K562 (cell line): Measurements from ENCODE around the gene TRIM33. TPM values are rescaled to one million over a fixed set of nuclear protein-coding genes. Genes with fewer than 3 reads are reported as not detected.

Source experiments
- BMI1 ChIP-seq: fragments of 150-350 bp; IDR thresholded peaks from 2 replicates; pipeline ENCODE4 v1.6.1; 2014; ENCODE audit warnings: low read length
- ERF ChIP-seq: fragments of 450-650 bp; formaldehyde crosslinking; IDR thresholded peaks from 2 replicates; pipeline ENCODE4 v1.4.0; 2020; ENCODE audit warnings: mild to moderate bottlenecking, mixed read lengths
- FOXA3 ChIP-seq, 2 experiments: fragments of 450-650 bp in 1 of 2; sonication (generic) in 1 of 2; formaldehyde crosslinking; IDR thresholded peaks in 1 of 2; conservative IDR thresholded peaks in 1 of 2; 2 replicates each; pipeline versions ENCODE4 v1.4.0 to v1.8.0; 2020 to 2022; ENCODE audit warnings: mild to moderate bottlenecking in 2 of 2, missing genetic modification reagents in 1 of 2
- GTF2A2 ChIP-seq: IDR thresholded peaks from 2 replicates; pipeline ENCODE4 v1.6.1; 2016; ENCODE audit warnings: mild to moderate bottlenecking, missing genetic modification characterization, missing compliant biosample characterization
- HMGN3 ChIP-seq: IDR thresholded peaks from 2 replicates; pipeline ENCODE4 v1.6.1; 2011; ENCODE audit warnings: borderline replicate concordance, low read depth, mild to moderate bottlenecking, mixed read lengths, low read length; ENCODE audit not compliant: insufficient read length; ENCODE audit errors: extremely low read depth
- HSF4 ChIP-seq: fragments of 250-450 bp; sonication (Bioruptor Pico); IDR thresholded peaks from 2 replicates; pipeline ENCODE4 v2.1.2; 2022; ENCODE audit warnings: mild to moderate bottlenecking, moderate library complexity, borderline replicate concordance
- JUND ChIP-seq, 2 experiments: IDR thresholded peaks; 2 replicates in 1 of 2; 3 replicates in 1 of 2; pipeline ENCODE4 v1.6.1; 2011; ENCODE audit warnings: borderline replicate concordance in 2 of 2, low read depth in 2 of 2, low read length in 2 of 2, improper control_type of control experiment in 1 of 2, missing biosample characterization in 1 of 2, missing genetic modification characterization in 1 of 2, missing genetic modification reagents in 1 of 2
- NFIC ChIP-seq: fragments of 450-650 bp; IDR thresholded peaks from 2 replicates; pipeline ENCODE4 v1.6.1; 2017; ENCODE audit warnings: mild to moderate bottlenecking, inconsistent platforms
- RBM22 ChIP-seq: fragments of 200-400 bp; formaldehyde crosslinking; IDR thresholded peaks from 2 replicates; pipeline ENCODE4 v1.6.1; 2018; ENCODE audit warnings: low read length, low read depth; ENCODE audit not compliant: poor library complexity, severe bottlenecking
- TAL1 ChIP-seq: fragments of 450-650 bp; IDR thresholded peaks from 2 replicates; pipeline ENCODE4 v1.6.1; 2016; ENCODE audit warnings: mild to moderate bottlenecking
- TBL1XR1 ChIP-seq, 2 experiments: IDR thresholded peaks; 2 replicates each; pipeline ENCODE4 v1.6.1; 2012; ENCODE audit warnings: improper control_type of control experiment in 2 of 2, low read length in 2 of 2, mild to moderate bottlenecking in 1 of 2
- ZBED1 ChIP-seq: IDR thresholded peaks from 2 replicates; pipeline ENCODE4 v1.6.1; 2014
- ZFP1 ChIP-seq: fragments of 450-650 bp; formaldehyde crosslinking; IDR thresholded peaks from 2 replicates; pipeline ENCODE4 v1.4.0; 2020; ENCODE audit warnings: mild to moderate bottlenecking, mixed read lengths
- ZNF282 ChIP-seq: sonication (generic); formaldehyde crosslinking; IDR thresholded peaks from 2 replicates; pipeline ENCODE4 v1.8.1; 2023; ENCODE audit warnings: missing genetic modification reagents
- ZNF431 ChIP-seq: sonication (generic); formaldehyde crosslinking; IDR thresholded peaks from 2 replicates; pipeline ENCODE4 v1.8.0; 2022; ENCODE audit warnings: mild to moderate bottlenecking, missing genetic modification reagents
- ZNF511 ChIP-seq: sonication (generic); formaldehyde crosslinking; IDR thresholded peaks from 2 replicates; pipeline ENCODE4 v1.8.0; 2022; ENCODE audit warnings: mild to moderate bottlenecking, missing genetic modification reagents
- polyA plus RNA-seq, 8 experiments: library from polyadenylated mRNA; depleted of rRNA in 4 of 8; stranded (reverse) in 5 of 8; unstranded in 3 of 8; fragments of >200 nt; fragmentation: Nextera tagmentation in 2 of 8; fragmentation: Illumina TruSeq in 1 of 8; extraction: Ambion mirVana in 2 of 8; extraction: Trizol in 1 of 8; gene quantifications; 2 replicates each; pipeline versions ENCODE4 v1.2.1 to v1.2.3, GENCODE V29; 2011 to 2014; ENCODE audit warnings: inconsistent platforms in 1 of 8, missing spikeins in 1 of 8
- total RNA-seq, 7 experiments: library from RNA; depleted of rRNA in 6 of 7; stranded (reverse); fragments of >200 nt in 6 of 7; fragmentation: Illumina TruSeq in 2 of 7; extraction: Trizol in 2 of 7; gene quantifications; 2 replicates each; pipeline versions ENCODE4 v1.2.1 to v1.2.3, GENCODE V29; 2011 to 2021; ENCODE audit warnings: low replicate concordance in 1 of 7
- TF ChIP-seq, protein P1 (sequence below): fragments of 450-650 bp; conservative IDR thresholded peaks from 2 replicates; pipeline ENCODE4 v1.6.1; 2016; ENCODE audit warnings: missing genetic modification characterization, low read depth, mild to moderate bottlenecking, missing compliant biosample characterization, moderate library complexity
- TF ChIP-seq, protein P2 (sequence below): sonication (generic); formaldehyde crosslinking; IDR thresholded peaks from 2 replicates; pipeline ENCODE4 v1.8.1; 2023; ENCODE audit warnings: mild to moderate bottlenecking, missing genetic modification reagents
- TF ChIP-seq, protein P3 (sequence below): fragments of 450-650 bp; conservative IDR thresholded peaks from 2 replicates; pipeline ENCODE4 v1.6.1; 2016; ENCODE audit warnings: missing genetic modification characterization, low read depth, mild to moderate bottlenecking, control low read depth, missing compliant biosample characterization
- TF ChIP-seq, protein P4 (sequence below): fragments of 450-650 bp; IDR thresholded peaks from 2 replicates; pipeline ENCODE4 v1.6.1; 2014; ENCODE audit warnings: low read depth, mild to moderate bottlenecking, moderate library complexity, borderline replicate concordance

The TRIM33 gene
- total and polyA plus RNA-seq, 9 of the 15 experiments (the other 6 are each of a cell fraction or from before 2014, with no cell fraction given), result 9.3 to 58.4 (median 40.2) TPM

DNA sequence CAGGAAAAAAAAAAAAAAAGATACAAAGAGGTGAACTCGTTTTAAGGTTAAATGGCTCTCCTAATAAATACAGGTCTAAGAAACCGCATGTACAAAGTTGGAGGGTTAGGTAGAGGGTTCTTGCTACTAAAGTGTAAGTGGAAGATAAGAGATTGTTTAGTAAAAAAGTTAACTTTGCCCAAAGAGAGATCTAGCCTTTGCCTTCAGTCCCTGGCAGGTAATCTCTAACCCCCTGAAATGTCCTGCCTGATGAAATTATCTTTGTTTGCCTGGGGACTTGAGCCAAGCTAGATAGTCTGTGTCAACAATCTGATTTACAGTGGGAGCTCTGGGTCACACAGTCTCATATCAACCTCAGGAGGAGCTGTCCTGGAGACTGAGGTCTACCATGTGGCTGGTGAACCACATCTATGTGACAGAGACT is 57.6 kb downstream of the TRIM33 start (continued):
- TF ChIP-seq GTF2A2 (tag), result no peak
- no peak for TF ChIP-seq ZFP1 (CRISPR knock-in tag)
- TF ChIP-seq TAL1, result peak; percentile 83
- TF ChIP-seq HMGN3, result peak; percentile 77
- TF ChIP-seq, protein P1, sequence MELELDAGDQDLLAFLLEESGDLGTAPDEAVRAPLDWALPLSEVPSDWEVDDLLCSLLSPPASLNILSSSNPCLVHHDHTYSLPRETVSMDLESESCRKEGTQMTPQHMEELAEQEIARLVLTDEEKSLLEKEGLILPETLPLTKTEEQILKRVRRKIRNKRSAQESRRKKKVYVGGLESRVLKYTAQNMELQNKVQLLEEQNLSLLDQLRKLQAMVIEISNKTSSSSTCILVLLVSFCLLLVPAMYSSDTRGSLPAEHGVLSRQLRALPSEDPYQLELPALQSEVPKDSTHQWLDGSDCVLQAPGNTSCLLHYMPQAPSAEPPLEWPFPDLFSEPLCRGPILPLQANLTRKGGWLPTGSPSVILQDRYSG, result 0 out of 2 replicates have a peak, but pooled peaks have one; percentile 24
- TF ChIP-seq ZBED1, result no peak
- no peak for TF ChIP-seq ERF (CRISPR knock-in tag)
- TF ChIP-seq RBM22, result no peak
- no peak for TF ChIP-seq ZNF282 (CRISPR knock-in tag)
- TF ChIP-seq, protein P2, sequence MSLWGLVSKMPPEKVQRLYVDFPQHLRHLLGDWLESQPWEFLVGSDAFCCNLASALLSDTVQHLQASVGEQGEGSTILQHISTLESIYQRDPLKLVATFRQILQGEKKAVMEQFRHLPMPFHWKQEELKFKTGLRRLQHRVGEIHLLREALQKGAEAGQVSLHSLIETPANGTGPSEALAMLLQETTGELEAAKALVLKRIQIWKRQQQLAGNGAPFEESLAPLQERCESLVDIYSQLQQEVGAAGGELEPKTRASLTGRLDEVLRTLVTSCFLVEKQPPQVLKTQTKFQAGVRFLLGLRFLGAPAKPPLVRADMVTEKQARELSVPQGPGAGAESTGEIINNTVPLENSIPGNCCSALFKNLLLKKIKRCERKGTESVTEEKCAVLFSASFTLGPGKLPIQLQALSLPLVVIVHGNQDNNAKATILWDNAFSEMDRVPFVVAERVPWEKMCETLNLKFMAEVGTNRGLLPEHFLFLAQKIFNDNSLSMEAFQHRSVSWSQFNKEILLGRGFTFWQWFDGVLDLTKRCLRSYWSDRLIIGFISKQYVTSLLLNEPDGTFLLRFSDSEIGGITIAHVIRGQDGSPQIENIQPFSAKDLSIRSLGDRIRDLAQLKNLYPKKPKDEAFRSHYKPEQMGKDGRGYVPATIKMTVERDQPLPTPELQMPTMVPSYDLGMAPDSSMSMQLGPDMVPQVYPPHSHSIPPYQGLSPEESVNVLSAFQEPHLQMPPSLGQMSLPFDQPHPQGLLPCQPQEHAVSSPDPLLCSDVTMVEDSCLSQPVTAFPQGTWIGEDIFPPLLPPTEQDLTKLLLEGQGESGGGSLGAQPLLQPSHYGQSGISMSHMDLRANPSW, result no peak
- no peak for TF ChIP-seq HSF4
- TF ChIP-seq ZNF431 (CRISPR knock-in tag), result no peak
- TF ChIP-seq, protein P3, sequence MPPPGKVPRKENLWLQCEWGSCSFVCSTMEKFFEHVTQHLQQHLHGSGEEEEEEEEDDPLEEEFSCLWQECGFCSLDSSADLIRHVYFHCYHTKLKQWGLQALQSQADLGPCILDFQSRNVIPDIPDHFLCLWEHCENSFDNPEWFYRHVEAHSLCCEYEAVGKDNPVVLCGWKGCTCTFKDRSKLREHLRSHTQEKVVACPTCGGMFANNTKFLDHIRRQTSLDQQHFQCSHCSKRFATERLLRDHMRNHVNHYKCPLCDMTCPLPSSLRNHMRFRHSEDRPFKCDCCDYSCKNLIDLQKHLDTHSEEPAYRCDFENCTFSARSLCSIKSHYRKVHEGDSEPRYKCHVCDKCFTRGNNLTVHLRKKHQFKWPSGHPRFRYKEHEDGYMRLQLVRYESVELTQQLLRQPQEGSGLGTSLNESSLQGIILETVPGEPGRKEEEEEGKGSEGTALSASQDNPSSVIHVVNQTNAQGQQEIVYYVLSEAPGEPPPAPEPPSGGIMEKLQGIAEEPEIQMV (tag), result no peak
- TF ChIP-seq JUND (IDR thresholded peaks at IDR 0.05; ENCODE audit: borderline replicate concordance, low read depth, low read length), result peak; percentile 11; the same call in 1 of the 2 replicates
- TF ChIP-seq JUND (tag; IDR thresholded peaks at IDR 0.05; ENCODE audit: borderline replicate concordance, low read depth, low read length), result peak; percentile 23; the same call in 1 of the 3 replicates
- peak; percentile 78 for TF ChIP-seq NFIC
- no peak for TF ChIP-seq ZNF511 (CRISPR knock-in tag)
- TF ChIP-seq, protein P4, sequence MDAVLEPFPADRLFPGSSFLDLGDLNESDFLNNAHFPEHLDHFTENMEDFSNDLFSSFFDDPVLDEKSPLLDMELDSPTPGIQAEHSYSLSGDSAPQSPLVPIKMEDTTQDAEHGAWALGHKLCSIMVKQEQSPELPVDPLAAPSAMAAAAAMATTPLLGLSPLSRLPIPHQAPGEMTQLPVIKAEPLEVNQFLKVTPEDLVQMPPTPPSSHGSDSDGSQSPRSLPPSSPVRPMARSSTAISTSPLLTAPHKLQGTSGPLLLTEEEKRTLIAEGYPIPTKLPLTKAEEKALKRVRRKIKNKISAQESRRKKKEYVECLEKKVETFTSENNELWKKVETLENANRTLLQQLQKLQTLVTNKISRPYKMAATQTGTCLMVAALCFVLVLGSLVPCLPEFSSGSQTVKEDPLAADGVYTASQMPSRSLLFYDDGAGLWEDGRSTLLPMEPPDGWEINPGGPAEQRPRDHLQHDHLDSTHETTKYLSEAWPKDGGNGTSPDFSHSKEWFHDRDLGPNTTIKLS, result no peak
- peak in 1 of 2 experiments; percentile 67; a peak in 1 of 4 replicates for TF ChIP-seq TBL1XR1 (IDR thresholded peaks at IDR 0.05; ENCODE audit: low read length in 2 of 2)
- TF ChIP-seq BMI1, result no peak
- peak in 1 of 2 experiments; percentile 64; a peak in 2 of 4 replicates for TF ChIP-seq FOXA3 (CRISPR knock-in tag; conservative IDR thresholded peaks at IDR 0.05 in 1 of 2, IDR thresholded peaks at IDR 0.05 in 1 of 2)
